WERI-Rb-1 (cell line): ENCODE results near the gene GHRH.
A peak's percentile ranks its signal among the peaks of the same experiment; 100 is the strongest.

Experiments
- DNase-seq: peaks from one replicate; pipeline ENCODE4 v3.0.0-alpha.2; 2020
- H3K27ac ChIP-seq: fragments of 250-450 bp; sonication (Bioruptor Pico); 2 replicates; pipeline ENCODE4 v1.5.1; 2020; ENCODE audit warnings: mild to moderate bottlenecking, moderate library complexity
- H3K27me3 ChIP-seq: fragments of 250-450 bp; sonication (Bioruptor Pico); 2 replicates; pipeline ENCODE4 v1.5.1; 2021; ENCODE audit warnings: mild to moderate bottlenecking, low read depth, moderate library complexity; ENCODE audit not compliant: insufficient read depth, severe bottlenecking
- H3K36me3 ChIP-seq: fragments of 250-450 bp; sonication (Bioruptor Pico); 2 replicates; pipeline ENCODE4 v1.5.1; 2020; ENCODE audit warnings: mild to moderate bottlenecking, moderate library complexity
- H3K4me3 ChIP-seq: 2 replicates; pipeline ENCODE4 v1.5.1; 2011; ENCODE audit warnings: low read depth, mild to moderate bottlenecking, control low read depth, low read length
- H3K9me3 ChIP-seq: fragments of 250-450 bp; sonication (Bioruptor Pico); 2 replicates; pipeline ENCODE4 v1.5.1; 2021; ENCODE audit warnings: mild to moderate bottlenecking, moderate library complexity; ENCODE audit not compliant: severe bottlenecking
- CTCF ChIP-seq: IDR thresholded peaks from 2 replicates; pipeline ENCODE4 v1.5.1; 2011; ENCODE audit warnings: low read depth, mild to moderate bottlenecking, control low read depth, inconsistent platforms, low read length

Gene GHRH

DNA sequence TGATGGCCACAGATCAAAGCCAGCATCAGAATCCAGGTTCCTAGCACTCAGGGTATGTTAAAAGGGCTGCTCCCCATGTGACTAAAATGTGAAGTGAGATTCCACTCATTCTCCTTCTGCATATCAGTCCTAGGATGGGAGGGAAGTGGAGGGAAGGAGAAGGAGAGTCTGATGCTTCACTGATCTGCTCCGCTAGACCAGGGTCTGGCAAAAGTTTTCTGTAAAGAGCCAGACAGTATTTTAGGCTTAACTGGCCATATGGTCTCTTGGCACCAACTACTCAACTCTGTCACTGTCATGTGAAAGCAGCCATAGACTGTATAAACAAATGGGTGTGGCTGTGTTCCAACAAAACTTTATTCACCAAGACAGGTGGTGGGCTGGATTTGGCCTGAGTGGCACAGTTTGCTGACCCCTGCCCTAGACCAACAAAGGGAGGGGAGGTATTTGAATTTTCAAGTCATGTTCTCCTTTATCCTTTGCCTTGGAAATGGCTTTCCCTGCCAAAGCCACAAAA, 22.6 kb downstream of the GHRH start:
- Histone ChIP-seq H3K27me3 (no peaks in the 10 kb centered on the region), H3K36me3 (peaks cover 94% of the 10 kb centered on the region), H3K4me3 (no peak overlapping the region), H3K9me3 (no peaks in the 10 kb centered on the region), H3K27ac (peak overlapping the region; percentile 40)
- no peak for TF ChIP-seq CTCF
- peak; percentile 32 for DNase-seq

GRCh38 chr20:37238426-37238825, 23.2 kb downstream of the GHRH start:
- DNase-seq, result no peak
- TF ChIP-seq CTCF, result no peak
- H3K4me3 ChIP-seq, result no peak overlapping the region
- no peaks in the 10 kb centered on the region for H3K9me3 ChIP-seq
- H3K36me3 ChIP-seq, result peaks cover 92% of the 10 kb centered on the region
- H3K27me3 ChIP-seq, result no peaks in the 10 kb centered on the region
- peak overlapping the region; percentile 40 for H3K27ac ChIP-seq

- H3K9me3 ChIP-seq, result no peaks in the 10 kb centered on the region
- no peak overlapping the region for H3K27ac ChIP-seq
- no peak for DNase-seq
- no peak for TF ChIP-seq CTCF
- H3K4me3 ChIP-seq, result no peak overlapping the region
- no peaks in the 10 kb centered on the region for H3K27me3 ChIP-seq
- peaks cover 92% of the 10 kb centered on the region for H3K36me3 ChIP-seq
Measured at GRCh38 chr20:37237656-37238055, 24.0 kb downstream of the GHRH start.

- Histone ChIP-seq H3K9me3 (no peaks in the 10 kb centered on the region), H3K27ac (peak overlapping the region; percentile 71; the same call in 1 of the 2 replicates), H3K27me3 (no peaks in the 10 kb centered on the region), H3K36me3 (peaks cover 90% of the 10 kb centered on the region), H3K4me3 (no peak overlapping the region)
- TF ChIP-seq CTCF, result no peak
- no peak for DNase-seq
Measured at GRCh38 chr20:37236462-37236861, 25.2 kb downstream of the GHRH start.

DNA sequence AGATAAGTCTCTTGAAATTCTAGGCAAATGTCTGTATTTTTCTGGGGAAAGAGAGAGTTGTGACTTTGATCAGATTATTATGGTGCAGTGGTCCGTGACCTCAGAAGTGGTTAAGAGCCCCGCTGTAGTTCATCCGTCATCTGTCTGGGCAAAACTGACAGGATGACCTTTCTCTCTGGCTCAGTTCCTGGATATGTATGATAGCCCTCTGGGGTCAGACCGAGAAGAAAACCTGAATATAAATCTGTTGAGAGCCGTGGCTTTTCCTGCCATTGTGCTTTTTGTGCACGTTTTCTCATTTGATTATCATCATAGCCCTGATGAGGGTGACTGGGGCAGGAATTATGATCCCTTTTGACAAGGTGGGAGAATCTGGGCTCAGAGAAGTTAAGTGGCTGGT, 26.5 kb downstream of the GHRH start:
- no peak for TF ChIP-seq CTCF
- H3K36me3 ChIP-seq, result peaks cover 87% of the 10 kb centered on the region
- peak overlapping the region; percentile 71 for H3K27ac ChIP-seq
- H3K27me3 ChIP-seq, result no peaks in the 10 kb centered on the region
- H3K4me3 ChIP-seq, result no peak overlapping the region
- no peaks in the 10 kb centered on the region for H3K9me3 ChIP-seq
- peak; percentile 43 for DNase-seq

GRCh38 chr20:37234254-37234581, 27.4 kb downstream of the GHRH start:
- Histone ChIP-seq H3K27me3 (no peaks in the 10 kb centered on the region), H3K9me3 (no peaks in the 10 kb centered on the region), H3K27ac (peak overlapping the region; percentile 71), H3K4me3 (no peak overlapping the region), H3K36me3 (peaks cover 87% of the 10 kb centered on the region)
- no peak for TF ChIP-seq CTCF
- DNase-seq, result no peak
